ENCODE measurements around the gene RSL1D1. TPM values are rescaled to one million over a fixed set of nuclear protein-coding genes. Genes with fewer than 3 reads are reported as not detected.

RSL1D1 gene
- total RNA-seq, 1 donor from 2014 or later, result 89.6 TPM

- H3K4me3 Mint-ChIP-seq (ENCODE audit: unreplicated experiment), result peak overlapping the region; percentile 88
- TF ChIP-seq CTCF (IDR thresholded peaks at IDR 0.05), result no peak
- DNase-seq (ENCODE audit: low spot score), result no peak
- H3K27ac Mint-ChIP-seq (ENCODE audit: unreplicated experiment), result peak overlapping the region; percentile 96
- no peaks in the 10 kb centered on the region for H3K27me3 Mint-ChIP-seq (ENCODE audit: low read depth)
- H3K36me3 Mint-ChIP-seq (ENCODE audit: low read depth), result peaks cover 5% of the 10 kb centered on the region
- H3K9me3 Mint-ChIP-seq (ENCODE audit: low read depth), result no peaks in the 10 kb centered on the region
- peaks cover 72% of the 10 kb centered on the region for H3K4me1 Mint-ChIP-seq (ENCODE audit: low read depth)
These were observed 53.4 kb downstream of the RSL1D1 start for GRCh38 chr16:11797957-11798299.

DNA sequence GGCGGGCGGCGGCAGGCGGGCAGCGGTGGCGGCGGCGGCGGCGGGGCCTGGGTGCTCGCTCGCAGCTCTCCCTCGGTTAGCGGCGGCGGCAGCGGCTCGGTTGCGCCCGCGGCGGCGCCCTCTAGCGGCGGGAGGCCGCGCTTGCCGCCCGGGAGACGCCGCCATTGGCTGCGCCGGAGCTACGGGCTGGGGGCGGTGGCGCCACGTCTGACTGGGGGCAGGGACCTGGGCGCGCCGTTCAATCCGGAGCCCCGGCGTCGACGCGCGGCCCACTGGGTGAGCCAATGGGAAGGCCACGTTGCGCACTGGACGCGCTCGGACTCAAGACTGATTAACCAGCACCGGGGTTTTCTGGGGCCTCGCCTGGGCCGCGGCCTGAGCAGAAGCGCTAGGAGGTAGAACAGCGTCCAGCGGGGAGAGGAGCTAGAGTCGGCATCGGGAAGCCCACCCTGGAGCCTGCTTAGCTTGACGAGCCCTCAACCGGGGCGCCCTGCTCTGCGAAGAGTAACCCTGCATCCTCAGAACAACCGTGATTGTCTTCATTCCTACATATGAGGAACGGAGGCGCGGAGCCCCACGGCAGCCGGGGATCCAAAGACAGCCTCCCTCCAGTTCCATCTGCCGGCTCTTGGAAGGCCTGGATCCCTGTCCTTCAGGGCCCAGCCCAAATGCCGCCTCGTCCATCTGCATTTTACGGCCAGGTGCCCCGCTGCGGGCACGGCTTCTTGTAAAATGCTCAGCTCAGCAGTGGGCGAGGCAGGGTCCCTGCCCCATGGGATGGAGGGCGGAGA is 54.0 kb downstream of the RSL1D1 start, which contains the start of gene ZC3H7A:
Gene ZC3H7A (minus strand): TSS at position 93 of the 791 bp plus-strand sequence. CDS start 14,904 bp downstream, outside the sequence.
- H3K27me3 Mint-ChIP-seq (ENCODE audit: low read depth), result no peaks in the 10 kb centered on the region
- H3K4me1 Mint-ChIP-seq (ENCODE audit: low read depth), result peaks cover 77% of the 10 kb centered on the region
- peak; percentile 99 for DNase-seq (ENCODE audit: low spot score)
- H3K27ac Mint-ChIP-seq (ENCODE audit: unreplicated experiment), result peak within 1 kb of the TSS; percentile 96
- TF ChIP-seq CTCF (IDR thresholded peaks at IDR 0.05), result peak; percentile 81
- H3K9me3 Mint-ChIP-seq (ENCODE audit: low read depth), result no peaks in the 10 kb centered on the region
- peak within 1 kb of the TSS; percentile 88 for H3K4me3 Mint-ChIP-seq (ENCODE audit: unreplicated experiment)
- peaks cover 5% of the 10 kb centered on the region for H3K36me3 Mint-ChIP-seq (ENCODE audit: low read depth)

GRCh38 chr16:11796227-11797165 is 54.8 kb downstream of the RSL1D1 start:
- DNase-seq (ENCODE audit: low spot score), result peak; percentile 82

DNA sequence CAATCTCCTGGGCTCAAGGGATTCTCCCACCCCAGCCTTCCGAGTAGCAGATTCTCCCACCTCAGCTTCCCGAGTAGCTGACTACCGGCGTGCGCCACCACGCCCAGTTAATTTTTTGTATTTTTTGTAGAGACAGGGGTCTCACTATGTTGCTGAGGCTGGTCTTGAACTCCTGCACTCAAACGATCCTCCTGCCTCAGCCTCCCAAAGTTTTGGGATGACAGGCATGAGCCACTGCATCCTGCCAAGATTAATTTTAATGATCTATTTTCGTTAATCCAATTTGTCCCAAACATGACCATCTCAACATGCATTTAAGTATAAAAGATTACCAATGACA is 55.5 kb downstream of the RSL1D1 start:
- H3K9me3 Mint-ChIP-seq (ENCODE audit: low read depth), result no peaks in the 10 kb centered on the region
- peak; percentile 34 for DNase-seq (ENCODE audit: low spot score)
- peak overlapping the region; percentile 87 for H3K4me3 Mint-ChIP-seq (ENCODE audit: unreplicated experiment)
- H3K27me3 Mint-ChIP-seq (ENCODE audit: low read depth), result no peaks in the 10 kb centered on the region
- H3K4me1 Mint-ChIP-seq (ENCODE audit: low read depth), result peaks cover 84% of the 10 kb centered on the region
- H3K27ac Mint-ChIP-seq (ENCODE audit: unreplicated experiment), result peak overlapping the region; percentile 92
- no peak for TF ChIP-seq CTCF (IDR thresholded peaks at IDR 0.05)
- peaks cover 5% of the 10 kb centered on the region for H3K36me3 Mint-ChIP-seq (ENCODE audit: low read depth)

More at GRCh38 chr16:11796227-11797165, 54.8 kb downstream of the RSL1D1 start:
- H3K9me3 Mint-ChIP-seq (ENCODE audit: low read depth), result no peaks in the 10 kb centered on the region
- H3K4me1 Mint-ChIP-seq (ENCODE audit: low read depth), result peaks cover 81% of the 10 kb centered on the region
- TF ChIP-seq CTCF (IDR thresholded peaks at IDR 0.05), result no peak
- no peaks in the 10 kb centered on the region for H3K27me3 Mint-ChIP-seq (ENCODE audit: low read depth)
- peak overlapping the region; percentile 92 for H3K27ac Mint-ChIP-seq (ENCODE audit: unreplicated experiment)
- H3K4me3 Mint-ChIP-seq (ENCODE audit: unreplicated experiment), result peak overlapping the region; percentile 87
- H3K36me3 Mint-ChIP-seq (ENCODE audit: low read depth), result peaks cover 5% of the 10 kb centered on the region

All from chondrocyte (in vitro differentiated cells).